MM.1S (cell line): ENCODE measurements around the gene ELANE.

Source experiments
- DNase-seq: peaks from one replicate; pipeline ENCODE4 v3.0.0-alpha.2; 2015
- H2AFZ ChIP-seq: fragments of 300-600 bp; sonication (generic); 2 replicates; pipeline ENCODE4 v1.6.0; 2016; ENCODE audit warnings: antibody characterized with exemption, low read length
- H3F3A ChIP-seq: fragments of 300-600 bp; sonication (generic); 2 replicates; pipeline ENCODE4 v1.6.1; 2016; ENCODE audit warnings: mild to moderate bottlenecking, antibody characterized with exemption, low read length, moderate library complexity, mixed read lengths; ENCODE audit not compliant: insufficient read depth
- H3K27ac ChIP-seq: fragments of 300-600 bp; sonication (generic); 2 replicates; pipeline ENCODE4 v1.5.1; 2016; ENCODE audit warnings: mild to moderate bottlenecking, low read length
- H3K27me3 ChIP-seq: fragments of 300-600 bp; sonication (generic); replicated peaks from 2 replicates; pipeline ENCODE4 v1.6.0; 2016; ENCODE audit warnings: low read length; ENCODE audit not compliant: insufficient read depth
- H3K36me3 ChIP-seq: fragments of 300-600 bp; sonication (generic); replicated peaks from 2 replicates; pipeline ENCODE4 v1.6.1; 2016; ENCODE audit warnings: mild to moderate bottlenecking, low read length, mixed read lengths; ENCODE audit not compliant: insufficient read depth
- H3K4me1 ChIP-seq: fragments of 300-600 bp; sonication (generic); 2 replicates; pipeline ENCODE4 v1.6.1; 2016; ENCODE audit warnings: low read length, mixed read lengths
- H3K4me2 ChIP-seq: fragments of 300-600 bp; sonication (generic); 2 replicates; pipeline ENCODE4 v1.6.0; 2016; ENCODE audit warnings: low read depth, low read length
- H3K4me3 ChIP-seq: fragments of 300-600 bp; sonication (generic); 2 replicates; pipeline ENCODE4 v1.5.1; 2016; ENCODE audit warnings: low read length, mixed read lengths
- H3K79me2 ChIP-seq: fragments of 300-600 bp; sonication (generic); 2 replicates; pipeline ENCODE4 v1.6.1; 2016; ENCODE audit warnings: mixed run types, low read length, mixed read lengths
- H3K9ac ChIP-seq: fragments of 300-600 bp; sonication (generic); 2 replicates; pipeline ENCODE4 v1.6.1; 2016; ENCODE audit warnings: low read length, mixed read lengths
- H3K9me2 ChIP-seq: fragments of 300-600 bp; sonication (generic); replicated peaks from 2 replicates; pipeline ENCODE4 v1.6.1; 2016; ENCODE audit warnings: mild to moderate bottlenecking, low read length, mixed read lengths; ENCODE audit not compliant: insufficient read depth
- H3K9me3 ChIP-seq: fragments of 300-600 bp; sonication (generic); replicated peaks from 2 replicates; pipeline ENCODE4 v1.6.1; 2016; ENCODE audit warnings: mild to moderate bottlenecking, low read length, mixed read lengths; ENCODE audit not compliant: insufficient read depth
- H4K20me1 ChIP-seq: fragments of 300-600 bp; sonication (generic); 2 replicates; pipeline ENCODE4 v1.6.1; 2016; ENCODE audit warnings: mild to moderate bottlenecking, low read length, moderate library complexity, mixed read lengths; ENCODE audit not compliant: insufficient read depth
- EZH2 ChIP-seq: fragments of 300-600 bp; sonication (generic); optimal IDR thresholded peaks from 2 replicates; pipeline ENCODE3; 2017; ENCODE audit warnings: low read depth, mild to moderate bottlenecking, antibody characterized with exemption, low read length, mixed read lengths
- EZH2phosphoT487 ChIP-seq: fragments of 300-600 bp; sonication (generic); IDR thresholded peaks from 2 replicates; pipeline ENCODE4 v1.6.1; 2018; ENCODE audit warnings: antibody characterized with exemption, low read length
- TF ChIP-seq, protein P1 (sequence below): fragments of 300-600 bp; sonication (generic); IDR thresholded peaks from 2 replicates; pipeline ENCODE4 v1.5.1; 2016; ENCODE audit warnings: antibody characterized with exemption, low read length, mixed read lengths

The ELANE gene

DNA sequence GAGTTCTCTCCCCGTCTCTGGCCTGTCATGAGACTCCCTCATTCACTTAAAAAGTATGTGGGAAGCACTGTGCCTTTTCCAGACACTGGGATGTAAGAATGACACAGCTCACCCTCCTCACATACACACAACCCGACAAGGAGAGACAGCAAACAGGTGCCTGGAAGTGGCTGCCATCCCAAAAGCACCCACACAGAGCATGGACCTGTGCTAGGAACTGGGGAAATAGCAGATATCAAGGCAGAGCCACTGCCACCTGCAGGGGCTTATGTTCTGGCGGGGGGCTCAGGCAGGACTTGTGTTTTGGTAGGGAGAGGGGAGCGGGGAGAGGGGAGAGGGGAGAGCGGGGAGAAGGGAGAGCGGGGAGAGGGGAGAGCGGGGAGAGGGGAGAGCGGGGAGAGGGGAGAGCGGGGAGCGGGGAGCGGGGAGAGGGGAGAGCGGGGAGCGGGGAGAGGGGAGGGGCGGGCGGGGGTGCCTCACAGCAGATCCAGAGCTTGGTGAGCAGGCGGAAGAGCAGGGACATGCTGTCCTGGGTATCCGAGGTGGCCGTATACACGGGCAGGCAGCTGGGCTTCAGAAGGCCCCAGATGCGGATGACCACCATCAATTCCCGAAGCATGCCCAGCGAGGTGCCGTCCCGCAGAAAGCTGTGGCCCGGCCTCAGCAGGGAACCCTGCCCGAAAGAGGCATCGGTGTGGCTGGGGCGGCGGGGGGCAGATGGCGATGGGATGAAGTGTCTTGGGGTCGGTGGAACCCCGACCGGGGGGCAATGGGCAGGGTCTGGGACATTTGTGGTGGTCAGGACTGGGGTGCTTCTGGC, 19.6 kb downstream of the ELANE start:
- DNase-seq, result no peak
- H3K9ac ChIP-seq, result no peak overlapping the region
- TF ChIP-seq, protein P1, sequence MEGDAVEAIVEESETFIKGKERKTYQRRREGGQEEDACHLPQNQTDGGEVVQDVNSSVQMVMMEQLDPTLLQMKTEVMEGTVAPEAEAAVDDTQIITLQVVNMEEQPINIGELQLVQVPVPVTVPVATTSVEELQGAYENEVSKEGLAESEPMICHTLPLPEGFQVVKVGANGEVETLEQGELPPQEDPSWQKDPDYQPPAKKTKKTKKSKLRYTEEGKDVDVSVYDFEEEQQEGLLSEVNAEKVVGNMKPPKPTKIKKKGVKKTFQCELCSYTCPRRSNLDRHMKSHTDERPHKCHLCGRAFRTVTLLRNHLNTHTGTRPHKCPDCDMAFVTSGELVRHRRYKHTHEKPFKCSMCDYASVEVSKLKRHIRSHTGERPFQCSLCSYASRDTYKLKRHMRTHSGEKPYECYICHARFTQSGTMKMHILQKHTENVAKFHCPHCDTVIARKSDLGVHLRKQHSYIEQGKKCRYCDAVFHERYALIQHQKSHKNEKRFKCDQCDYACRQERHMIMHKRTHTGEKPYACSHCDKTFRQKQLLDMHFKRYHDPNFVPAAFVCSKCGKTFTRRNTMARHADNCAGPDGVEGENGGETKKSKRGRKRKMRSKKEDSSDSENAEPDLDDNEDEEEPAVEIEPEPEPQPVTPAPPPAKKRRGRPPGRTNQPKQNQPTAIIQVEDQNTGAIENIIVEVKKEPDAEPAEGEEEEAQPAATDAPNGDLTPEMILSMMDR, result no peak
- TF ChIP-seq EZH2, result no peak
- TF ChIP-seq EZH2phosphoT487, result no peak
- H3K27ac ChIP-seq, result no peak overlapping the region
- H3K4me3 ChIP-seq, result no peak overlapping the region
- peak overlapping the region; percentile 53; the same call in 1 of the 2 replicates for H3K4me2 ChIP-seq
- H3K36me3 ChIP-seq, result no peaks in the 10 kb centered on the region
- H3F3A ChIP-seq, result peaks cover 8% of the 10 kb centered on the region; the same call in 1 of the 2 replicates
- H3K27me3 ChIP-seq, result no peaks in the 10 kb centered on the region
- H3K4me1 ChIP-seq, result 0 out of 2 replicates have a peak, but pooled peaks cover 7% of the 10 kb centered on the region
- H2AFZ ChIP-seq, result no peak overlapping the region
- no peaks in the 10 kb centered on the region for H3K79me2 ChIP-seq
- H3K9me2 ChIP-seq, result no peaks in the 10 kb centered on the region
- no peaks in the 10 kb centered on the region for H4K20me1 ChIP-seq
- no peaks in the 10 kb centered on the region for H3K9me3 ChIP-seq

DNA sequence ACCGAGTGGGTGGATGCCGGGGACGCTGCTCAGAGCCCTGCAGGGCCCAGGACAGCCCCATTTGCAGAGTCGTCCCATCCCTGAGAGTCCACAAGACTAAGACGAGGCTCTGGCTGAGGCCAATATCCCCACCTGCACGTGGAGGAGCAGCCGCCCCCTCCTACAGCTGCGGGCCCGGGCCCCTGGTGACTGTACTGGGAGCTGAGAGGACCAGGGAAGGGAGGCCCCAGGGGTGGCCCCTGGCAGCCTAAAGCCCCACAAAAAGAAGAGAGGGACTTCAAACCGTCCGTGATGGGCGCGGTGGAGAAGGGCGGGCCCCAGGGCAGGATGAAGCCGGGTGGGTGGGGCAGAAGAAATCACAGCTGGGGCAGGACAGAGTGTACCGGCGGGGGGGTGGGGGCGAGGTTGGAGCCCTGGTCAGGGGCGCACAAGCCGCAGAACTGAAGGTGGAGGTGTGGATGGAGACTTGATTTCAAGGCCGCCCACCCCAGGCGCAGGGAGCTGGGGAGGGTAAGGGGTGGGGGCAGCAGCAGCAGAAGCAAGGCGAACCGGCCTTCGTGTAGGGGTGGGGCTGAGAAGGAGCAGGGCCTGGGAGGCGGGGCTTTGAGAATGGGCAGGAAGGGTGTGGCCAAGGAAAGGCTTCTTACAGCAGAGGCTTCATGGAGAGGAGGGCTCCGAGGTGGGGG, 20.3 kb downstream of the ELANE start:
- peak overlapping the region; percentile 53 for H3K4me2 ChIP-seq
- H2AFZ ChIP-seq, result no peak overlapping the region
- no peaks in the 10 kb centered on the region for H3K9me2 ChIP-seq
- H3K9ac ChIP-seq, result no peak overlapping the region
- no peaks in the 10 kb centered on the region for H4K20me1 ChIP-seq
- 0 out of 2 replicates have a peak, but pooled peaks cover 7% of the 10 kb centered on the region for H3K4me1 ChIP-seq
- H3K9me3 ChIP-seq, result no peaks in the 10 kb centered on the region
- H3K36me3 ChIP-seq, result no peaks in the 10 kb centered on the region
- H3K27me3 ChIP-seq, result no peaks in the 10 kb centered on the region
- no peak overlapping the region for H3K4me3 ChIP-seq
- H3K79me2 ChIP-seq, result no peaks in the 10 kb centered on the region
- DNase-seq, result peak; percentile 81
- no peak overlapping the region for H3K27ac ChIP-seq
- TF ChIP-seq, protein P1, result no peak
- TF ChIP-seq EZH2 (no peak), EZH2phosphoT487 (no peak)
- peaks cover 8% of the 10 kb centered on the region; the same call in 1 of the 2 replicates for H3F3A ChIP-seq

DNA sequence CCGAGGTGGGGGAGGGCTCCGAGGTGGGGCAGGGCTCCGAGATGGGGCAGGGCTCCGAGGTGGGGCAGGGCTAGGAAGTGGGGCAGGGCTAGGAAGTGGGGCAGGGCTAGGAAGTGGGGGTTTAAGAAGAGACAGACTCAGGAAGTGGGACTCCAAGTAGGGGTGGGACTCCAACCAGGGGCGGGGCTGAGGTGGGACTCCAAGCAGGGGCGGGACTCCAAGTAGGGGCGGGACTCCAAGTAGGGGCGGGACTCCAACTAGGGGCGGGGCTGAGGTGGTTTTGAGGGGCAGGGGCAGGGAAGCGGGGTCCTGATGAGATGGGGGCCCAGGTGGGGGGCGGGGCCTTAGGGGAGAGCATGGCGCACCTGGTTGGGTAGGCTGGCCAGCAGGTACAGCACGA, 21.0 kb downstream of the ELANE start:
- H4K20me1 ChIP-seq, result no peaks in the 10 kb centered on the region
- TF ChIP-seq, protein P1, result no peak
- no peak for TF ChIP-seq EZH2
- TF ChIP-seq EZH2phosphoT487, result no peak
- H3F3A ChIP-seq, result peaks cover 8% of the 10 kb centered on the region; the same call in 1 of the 2 replicates
- H3K4me2 ChIP-seq, result no peak overlapping the region
- H3K36me3 ChIP-seq, result no peaks in the 10 kb centered on the region
- no peak overlapping the region for H3K27ac ChIP-seq
- H3K79me2 ChIP-seq, result no peaks in the 10 kb centered on the region
- no peaks in the 10 kb centered on the region for H3K27me3 ChIP-seq
- no peak overlapping the region for H3K9ac ChIP-seq
- no peak overlapping the region for H2AFZ ChIP-seq
- no peaks in the 10 kb centered on the region for H3K9me2 ChIP-seq
- no peaks in the 10 kb centered on the region for H3K9me3 ChIP-seq
- 0 out of 2 replicates have a peak, but pooled peaks cover 7% of the 10 kb centered on the region for H3K4me1 ChIP-seq
- no peak overlapping the region for H3K4me3 ChIP-seq
- DNase-seq, result peak; percentile 48
